Measurements from ENCODE around the gene IRF2BPL.
A peak's percentile ranks its signal among the peaks of the same experiment; 100 is the strongest.

Gene IRF2BPL

DNA sequence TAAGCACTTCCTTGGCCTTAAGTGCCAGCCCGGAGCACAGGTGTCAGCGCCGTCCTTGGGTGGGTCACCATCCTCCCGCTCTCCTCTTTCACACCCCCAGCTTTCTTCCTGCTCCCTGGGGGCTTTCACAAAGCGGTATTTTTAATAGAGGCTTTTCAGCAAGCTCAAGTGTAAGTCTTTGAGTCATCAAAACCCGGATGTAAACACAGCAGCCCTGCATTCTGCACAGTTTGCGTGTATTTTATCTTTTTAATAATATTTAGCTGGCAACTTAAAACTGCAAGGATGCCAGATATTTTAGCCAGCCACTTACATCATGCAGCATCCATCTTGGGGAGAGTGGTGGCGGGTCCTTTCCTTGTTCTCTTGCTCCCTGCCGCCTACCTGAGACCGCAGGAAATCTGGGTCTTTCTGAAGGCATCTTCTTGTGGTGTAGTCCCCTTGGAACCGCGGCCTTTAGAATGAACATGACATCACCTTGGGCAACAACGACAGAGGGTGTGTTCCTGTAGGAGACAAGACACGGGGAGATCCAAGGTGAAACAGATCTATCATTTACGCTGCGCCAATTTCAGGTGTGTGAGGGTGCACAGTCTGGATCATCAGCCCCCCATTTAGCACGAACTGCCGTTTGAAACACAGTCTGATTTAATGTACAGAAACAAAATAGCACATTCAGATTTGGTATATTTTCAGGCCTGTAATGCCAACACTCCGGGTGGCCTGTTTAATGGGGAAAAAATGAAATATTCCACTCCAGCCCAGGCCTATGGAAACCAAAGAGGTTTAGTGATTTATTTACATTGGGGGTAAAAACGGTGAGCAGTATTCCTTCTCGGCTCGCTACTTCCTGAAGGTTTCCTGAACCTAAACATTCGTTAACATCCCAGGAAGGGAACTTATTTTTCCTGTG is 12.5 kb upstream of the IRF2BPL start:
- TF ChIP-seq, protein P1, sequence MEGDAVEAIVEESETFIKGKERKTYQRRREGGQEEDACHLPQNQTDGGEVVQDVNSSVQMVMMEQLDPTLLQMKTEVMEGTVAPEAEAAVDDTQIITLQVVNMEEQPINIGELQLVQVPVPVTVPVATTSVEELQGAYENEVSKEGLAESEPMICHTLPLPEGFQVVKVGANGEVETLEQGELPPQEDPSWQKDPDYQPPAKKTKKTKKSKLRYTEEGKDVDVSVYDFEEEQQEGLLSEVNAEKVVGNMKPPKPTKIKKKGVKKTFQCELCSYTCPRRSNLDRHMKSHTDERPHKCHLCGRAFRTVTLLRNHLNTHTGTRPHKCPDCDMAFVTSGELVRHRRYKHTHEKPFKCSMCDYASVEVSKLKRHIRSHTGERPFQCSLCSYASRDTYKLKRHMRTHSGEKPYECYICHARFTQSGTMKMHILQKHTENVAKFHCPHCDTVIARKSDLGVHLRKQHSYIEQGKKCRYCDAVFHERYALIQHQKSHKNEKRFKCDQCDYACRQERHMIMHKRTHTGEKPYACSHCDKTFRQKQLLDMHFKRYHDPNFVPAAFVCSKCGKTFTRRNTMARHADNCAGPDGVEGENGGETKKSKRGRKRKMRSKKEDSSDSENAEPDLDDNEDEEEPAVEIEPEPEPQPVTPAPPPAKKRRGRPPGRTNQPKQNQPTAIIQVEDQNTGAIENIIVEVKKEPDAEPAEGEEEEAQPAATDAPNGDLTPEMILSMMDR (IDR thresholded peaks at IDR 0.05; ENCODE audit: extremely low read depth, insufficient read depth, missing control alignments) = no peak
- no peak for DNase-seq (ENCODE audit: low spot score)
- in situ Hi-C loops (cut with MboI; ENCODE audit: low pct_unique_long_range_greater_than_20kb, low sequenced_read_pairs, unreplicated experiment) = loop anchor here (10.0 kb wide), 1 partner anchor 86 kb away; no protein-coding TSS in a partner anchor

DNA sequence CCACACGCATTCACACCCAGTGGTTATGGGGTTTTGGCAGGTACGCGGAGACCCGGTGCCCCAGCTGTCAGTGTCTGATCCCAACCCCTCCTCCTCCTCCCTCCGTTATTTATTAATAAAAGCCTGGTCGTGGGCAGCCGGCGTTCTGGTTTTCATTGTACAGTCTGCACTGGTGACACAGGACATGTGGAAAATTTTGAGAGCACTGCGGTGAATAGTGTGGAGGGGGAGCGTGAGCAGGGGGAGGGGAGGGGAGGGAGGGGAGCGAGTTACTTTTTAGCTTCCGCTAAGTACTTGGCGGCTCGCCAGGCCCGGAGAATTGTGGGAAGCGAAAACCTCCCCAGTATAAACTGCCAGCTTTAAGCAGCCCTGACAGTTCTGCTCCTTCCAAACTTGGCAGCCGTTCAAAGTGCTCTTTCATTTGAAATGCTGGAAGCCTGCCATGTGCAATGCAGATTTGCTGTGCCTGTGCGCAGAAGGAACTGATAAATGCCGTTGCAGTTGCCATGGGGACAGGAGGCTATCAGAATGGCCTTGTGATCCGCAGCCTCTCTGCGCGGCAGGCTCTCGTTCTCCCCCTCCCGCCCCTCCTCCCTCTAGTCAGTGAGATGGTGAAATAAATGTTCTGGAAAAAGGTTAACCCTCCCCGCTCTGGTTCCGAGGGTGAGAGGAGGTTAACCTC is 11.7 kb upstream of the IRF2BPL start:
- DNase-seq (ENCODE audit: low spot score) = peak; percentile 79
- in situ Hi-C loops (cut with MboI; ENCODE audit: low pct_unique_long_range_greater_than_20kb, low sequenced_read_pairs, unreplicated experiment) = loop anchor here (10.0 kb wide), 1 partner anchor 85 kb away; no protein-coding TSS in a partner anchor
- TF ChIP-seq, protein P1 (IDR thresholded peaks at IDR 0.05; ENCODE audit: extremely low read depth, insufficient read depth, missing control alignments) = no peak

DNA sequence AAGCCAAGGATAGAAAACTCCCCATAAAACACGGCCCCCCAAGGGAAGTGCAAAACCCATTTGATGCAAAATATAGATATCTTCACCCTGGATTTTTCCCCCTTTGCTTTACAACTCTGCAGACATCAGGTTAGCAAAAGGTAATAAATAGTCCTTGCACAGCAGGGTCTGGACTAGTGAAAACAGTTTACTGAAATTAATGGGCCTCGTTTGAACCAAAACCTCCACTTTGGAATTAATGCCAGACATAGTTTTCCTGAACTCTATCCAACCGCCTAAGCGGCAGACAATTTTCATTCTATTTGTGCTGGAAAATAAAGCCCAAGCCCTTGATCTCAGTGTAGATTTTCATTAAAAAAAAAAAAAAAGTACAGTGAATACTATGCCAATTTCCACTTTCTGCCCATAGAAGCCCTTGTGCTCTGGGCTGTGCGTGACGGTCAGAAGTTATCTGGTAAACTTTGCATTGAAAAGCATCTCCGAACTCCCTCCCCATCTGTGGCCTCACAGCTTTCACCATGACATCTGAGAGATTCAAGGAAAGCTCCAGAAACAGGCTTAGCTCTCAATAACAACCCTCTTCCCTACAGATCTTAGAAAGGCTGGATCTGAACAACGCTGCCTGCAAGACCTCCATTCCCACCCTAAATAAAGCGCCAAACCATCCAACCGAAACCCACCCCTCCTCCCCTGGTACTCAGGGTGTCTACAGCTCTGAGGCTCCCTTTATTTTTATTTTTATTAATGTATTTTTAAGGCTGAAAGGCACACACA is 11.0 kb upstream of the IRF2BPL start:
- in situ Hi-C loops (cut with MboI; ENCODE audit: low pct_unique_long_range_greater_than_20kb, low sequenced_read_pairs, unreplicated experiment) = loop anchor here (10.0 kb wide), 1 partner anchor 85 kb away; no protein-coding TSS in a partner anchor
- TF ChIP-seq, protein P1 (IDR thresholded peaks at IDR 0.05; ENCODE audit: extremely low read depth, insufficient read depth, missing control alignments) = no peak
- DNase-seq (ENCODE audit: low spot score) = peak; percentile 56

DNA sequence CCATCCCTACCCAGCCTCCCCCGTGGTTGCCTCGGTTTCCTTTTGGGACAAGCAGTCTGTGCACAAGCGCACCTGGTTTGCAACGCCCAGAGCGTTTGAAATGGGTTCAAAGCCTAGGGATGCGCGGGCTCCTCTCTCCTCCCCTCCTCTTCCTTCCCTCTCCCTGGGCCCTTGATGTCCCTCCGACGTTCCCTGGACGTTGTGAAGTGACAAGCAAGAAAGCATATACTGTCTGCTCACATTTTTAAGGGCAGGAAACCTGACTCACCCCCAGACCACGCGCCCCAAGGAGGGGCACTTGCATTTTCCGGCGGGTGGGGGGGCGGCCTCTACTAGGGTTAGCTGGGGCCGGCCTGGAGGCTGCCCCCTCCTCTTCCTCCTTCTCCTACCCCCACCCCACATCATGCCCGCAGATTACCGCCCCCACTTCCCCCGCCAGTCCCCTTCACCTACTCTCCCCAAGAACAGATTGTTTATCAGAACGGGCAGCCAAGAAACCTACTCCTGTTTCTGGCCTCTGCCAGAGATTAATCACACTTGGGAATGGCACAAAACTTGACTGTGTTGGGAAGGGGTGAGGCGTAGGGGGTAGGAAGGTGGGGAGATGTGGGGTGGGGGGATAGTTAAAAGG is 9.5 kb upstream of the IRF2BPL start:
- TF ChIP-seq, protein P1 (IDR thresholded peaks at IDR 0.05; ENCODE audit: extremely low read depth, insufficient read depth, missing control alignments) = no peak
- no peak for DNase-seq (ENCODE audit: low spot score)
- in situ Hi-C loops (cut with MboI; ENCODE audit: low pct_unique_long_range_greater_than_20kb, low sequenced_read_pairs, unreplicated experiment) = no loop called here

DNA sequence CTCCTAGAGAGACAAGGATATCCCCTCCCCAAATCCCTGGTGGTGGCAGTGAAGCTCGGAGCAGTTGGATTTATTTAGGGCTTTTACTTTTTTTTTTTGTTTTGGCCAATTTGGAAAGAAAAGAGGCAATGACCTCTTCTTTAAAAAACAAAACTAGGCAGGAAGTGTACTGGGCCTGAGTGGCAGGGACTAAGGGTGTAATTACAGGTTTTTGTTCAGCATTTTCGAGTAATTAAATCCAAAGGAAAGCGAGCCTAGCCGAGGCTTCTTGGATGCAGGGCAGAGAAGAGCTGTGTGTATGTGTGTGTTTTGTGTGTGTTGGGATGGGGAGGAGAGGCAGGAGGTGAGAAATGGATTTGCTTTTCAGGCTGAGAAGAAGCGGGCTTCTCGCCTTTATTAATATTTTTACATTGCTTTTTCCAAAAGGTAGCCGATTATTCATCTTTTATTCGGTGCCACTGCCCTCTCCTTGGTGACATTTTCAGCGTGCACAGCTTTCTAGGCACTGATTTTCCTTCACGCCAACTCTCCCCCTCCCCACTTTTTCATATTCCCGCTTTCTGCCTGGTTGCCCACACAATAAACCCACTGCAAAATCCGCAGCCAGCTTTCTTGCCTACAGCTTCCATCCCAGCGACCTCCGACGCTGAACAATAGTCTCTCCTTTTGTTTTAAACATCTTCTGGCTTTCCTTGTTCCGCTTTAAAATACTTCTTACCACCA is 8.9 kb upstream of the IRF2BPL start:
- TF ChIP-seq, protein P1 (IDR thresholded peaks at IDR 0.05; ENCODE audit: extremely low read depth, insufficient read depth, missing control alignments) = no peak
- in situ Hi-C loops (cut with MboI; ENCODE audit: low pct_unique_long_range_greater_than_20kb, low sequenced_read_pairs, unreplicated experiment) = no loop called here
- no peak for DNase-seq (ENCODE audit: low spot score)
